NCI-H1417 (cell line): ENCODE results near the gene PRAMEF12.
A peak's percentile ranks its signal among the peaks of the same experiment; 100 is the strongest.
"Not testable (repeated sequence)": the region's sequence is repeated elsewhere in the genome, so short reads cannot be mapped to it uniquely, and the experiment has no call there.

Source experiments
- DNase-seq, 3 experiments: peaks; one replicate each; lab custom pipeline; 2025; lab: John Stamatoyannopoulos, UW

PRAMEF12 gene

DNA sequence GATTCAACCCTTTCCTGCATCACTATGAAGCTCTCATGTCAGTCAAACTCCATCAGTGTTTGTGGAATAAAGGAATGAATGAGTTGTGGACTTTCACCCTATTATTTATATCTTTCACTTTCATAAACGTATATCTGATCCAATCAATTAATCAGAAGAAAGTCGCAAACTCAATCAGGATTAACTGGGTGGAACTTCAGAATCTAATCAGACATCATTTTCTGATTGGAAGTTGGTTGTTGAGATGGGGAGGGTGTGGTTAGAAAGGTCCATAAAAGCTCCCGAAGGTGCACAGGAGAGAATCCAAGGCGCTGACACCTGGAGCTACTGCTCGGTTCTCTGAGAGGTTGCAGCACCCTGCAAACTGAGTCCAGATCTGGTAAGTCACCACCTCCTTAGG is at the start of gene PRAMEF12:
PRAMEF12 (plus strand) TSS at position 301 of the 400 bp plus-strand sequence. CDS start 1,130 bp downstream, outside the sequence.
- DNase-seq = no peak

DNA sequence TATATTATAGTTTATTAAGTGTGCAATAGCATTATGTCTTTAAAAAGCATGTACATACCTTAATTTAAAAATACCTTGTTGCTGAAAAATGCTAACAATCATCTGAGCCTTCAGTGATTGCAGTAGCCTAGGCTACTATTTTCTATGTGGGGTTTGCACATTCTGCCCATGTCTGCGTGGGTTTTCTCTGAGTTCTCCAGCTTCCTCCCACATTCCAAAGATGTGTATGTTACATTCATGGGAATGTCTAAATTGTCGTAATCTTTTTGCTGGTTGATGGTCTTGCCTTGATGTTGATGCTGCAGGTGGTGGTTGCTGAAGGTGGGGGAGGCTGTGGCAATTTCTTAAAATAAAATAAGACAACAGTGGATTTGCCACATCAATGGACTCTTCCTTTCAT is 45.1 kb upstream of the PRAMEF12 start:
- no peak for DNase-seq

- DNase-seq = no peak
These were observed 43.4 kb upstream of the PRAMEF12 start for GRCh38 chr1:12730156-12730555.

DNA sequence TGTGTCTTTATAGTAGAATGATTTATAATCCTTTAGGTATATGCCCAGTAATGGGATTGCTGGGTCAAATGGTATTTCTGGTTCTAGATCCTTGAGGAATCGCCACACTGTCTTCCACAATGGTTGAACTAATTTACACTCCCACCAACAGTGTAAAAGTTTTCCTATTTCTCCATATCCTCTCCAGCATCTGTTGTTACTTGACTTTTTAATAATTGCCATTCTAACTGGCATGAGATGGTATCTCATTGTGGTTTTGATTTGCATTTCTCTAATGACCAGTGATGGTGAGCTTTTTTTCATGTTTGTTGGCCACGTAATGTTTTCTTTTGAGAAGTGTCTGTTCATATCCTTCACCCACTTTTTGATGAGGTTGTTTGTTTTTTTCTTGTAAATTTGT is 42.5 kb upstream of the PRAMEF12 start:
- not testable (repeated sequence) for DNase-seq

DNA sequence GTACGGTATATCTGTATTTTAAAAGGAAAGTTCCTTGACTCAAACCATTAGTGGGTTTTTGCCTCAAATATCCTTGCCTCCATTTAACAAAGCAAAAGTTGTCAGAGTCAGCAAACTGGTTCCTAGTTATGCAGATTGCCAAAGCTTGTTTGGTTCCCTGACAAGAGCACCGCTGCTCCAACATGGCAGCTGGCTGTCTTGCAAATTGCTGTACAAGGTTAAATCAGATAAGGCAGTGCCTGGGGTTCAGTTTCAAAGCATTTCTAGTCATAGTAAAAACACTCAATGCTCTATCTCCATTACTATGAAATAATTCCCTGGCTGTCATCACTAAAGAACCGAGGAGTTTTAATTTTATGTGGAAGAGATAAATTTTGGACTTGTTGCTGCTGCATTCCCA is 38.9 kb upstream of the PRAMEF12 start:
- DNase-seq = no peak

DNA sequence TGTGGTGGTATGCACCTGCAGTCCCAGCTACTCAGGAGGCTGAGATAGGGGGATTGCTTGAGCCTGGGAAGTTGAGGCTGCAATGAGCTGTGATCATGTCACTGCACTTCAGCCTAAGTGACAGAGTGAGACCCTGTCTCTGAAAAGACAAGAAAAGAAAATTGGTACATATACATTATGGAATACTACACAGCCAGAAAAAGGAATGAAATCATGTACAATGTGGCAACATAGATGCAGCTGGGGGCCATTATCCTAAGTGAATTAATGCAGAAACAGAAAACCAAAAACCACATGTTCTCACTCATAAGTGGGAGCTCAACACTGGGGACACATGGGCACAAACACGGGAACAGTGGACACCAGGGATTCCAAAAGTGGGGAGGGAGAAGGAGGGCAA is 34.6 kb upstream of the PRAMEF12 start:
- DNase-seq = no peak

DNA sequence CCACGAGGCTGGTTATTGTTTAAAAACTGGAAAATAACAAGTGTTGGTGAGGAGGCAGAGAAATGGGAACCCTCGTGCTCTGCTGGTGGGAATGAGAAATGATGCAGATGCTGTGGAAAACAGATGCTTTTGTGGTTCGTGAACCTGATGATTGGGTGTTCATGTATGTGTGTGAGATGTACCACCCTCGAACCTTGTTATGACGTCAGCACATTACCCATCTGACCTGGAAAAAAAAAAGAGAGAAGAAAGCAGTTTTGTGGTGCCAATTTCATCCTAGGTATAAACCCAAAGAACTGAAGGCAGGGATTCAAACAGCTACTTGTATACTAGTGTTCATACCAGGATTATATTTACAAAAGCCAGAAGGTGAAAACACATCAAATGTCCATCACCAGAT is 33.9 kb upstream of the PRAMEF12 start:
- DNase-seq = no peak

DNA sequence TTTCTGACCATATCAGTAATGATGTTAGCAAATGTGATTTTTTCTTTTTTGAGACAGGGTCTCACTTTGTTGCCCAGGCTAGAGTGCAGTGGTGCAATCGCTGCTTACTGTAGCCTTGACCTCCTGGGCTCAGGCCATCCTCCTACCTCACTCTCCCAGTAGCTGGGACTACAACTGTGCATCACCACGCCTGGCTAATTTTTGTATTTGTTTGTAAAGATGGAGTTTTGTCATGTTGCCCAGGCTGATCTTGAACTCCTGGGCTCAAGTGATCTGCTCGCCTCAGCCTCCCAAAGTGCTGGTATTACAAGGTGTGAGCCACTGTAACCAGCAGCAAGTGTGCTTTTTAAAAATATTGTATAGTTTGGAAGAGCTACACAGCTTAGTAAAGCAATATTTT is 31.6 kb upstream of the PRAMEF12 start:
- no peak for DNase-seq

DNA sequence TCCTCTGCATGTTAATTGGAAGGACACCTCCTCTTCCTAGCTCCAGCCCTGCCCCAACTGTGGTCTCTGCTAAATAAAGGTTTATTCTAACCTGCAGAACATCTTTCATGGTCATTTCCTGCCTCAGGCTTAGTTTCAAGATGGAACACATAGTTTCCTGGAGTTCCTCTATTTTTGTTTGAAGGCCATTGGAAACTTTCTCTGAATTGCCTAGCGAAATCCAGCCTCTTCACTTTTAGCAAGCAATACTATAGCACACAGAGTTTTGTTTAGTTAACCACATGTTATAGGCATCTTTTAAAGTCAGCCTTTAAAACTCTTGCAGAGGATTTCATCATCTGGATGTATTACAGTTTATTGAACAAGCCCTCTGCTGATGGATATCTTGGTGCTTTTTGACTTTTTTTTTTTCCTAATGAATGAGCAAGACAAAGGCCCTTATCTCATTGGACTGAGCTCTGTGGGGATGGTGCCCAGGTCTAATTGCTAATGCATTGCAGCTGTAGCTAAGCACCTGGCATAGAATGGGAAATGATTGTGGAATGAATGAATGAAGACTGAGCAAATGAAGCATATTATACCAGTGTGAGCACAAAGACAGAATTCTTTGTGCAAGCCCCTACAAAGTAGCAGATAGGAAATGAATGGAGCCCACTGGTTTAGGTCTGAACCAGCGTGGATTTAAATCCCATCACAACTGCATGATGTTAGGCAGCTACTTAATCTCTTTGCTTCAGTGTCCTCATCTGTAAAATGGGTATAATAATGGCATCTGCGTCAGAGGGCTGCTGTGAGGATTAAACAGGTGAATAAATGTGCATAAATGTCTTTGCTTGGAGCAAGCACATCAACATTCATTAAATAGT is 28.2 kb upstream of the PRAMEF12 start:
- no peak for DNase-seq

- DNase-seq = peak in 1 of 3 experiments; percentile 2
These were observed 27.6 kb upstream of the PRAMEF12 start, which contains the start of gene CFAP107 for GRCh38 chr1:12745992-12746323. Gene CFAP107 (plus strand): TSS chr1:12746200. CDS start chr1:12746431, 231 bp downstream.

DNA sequence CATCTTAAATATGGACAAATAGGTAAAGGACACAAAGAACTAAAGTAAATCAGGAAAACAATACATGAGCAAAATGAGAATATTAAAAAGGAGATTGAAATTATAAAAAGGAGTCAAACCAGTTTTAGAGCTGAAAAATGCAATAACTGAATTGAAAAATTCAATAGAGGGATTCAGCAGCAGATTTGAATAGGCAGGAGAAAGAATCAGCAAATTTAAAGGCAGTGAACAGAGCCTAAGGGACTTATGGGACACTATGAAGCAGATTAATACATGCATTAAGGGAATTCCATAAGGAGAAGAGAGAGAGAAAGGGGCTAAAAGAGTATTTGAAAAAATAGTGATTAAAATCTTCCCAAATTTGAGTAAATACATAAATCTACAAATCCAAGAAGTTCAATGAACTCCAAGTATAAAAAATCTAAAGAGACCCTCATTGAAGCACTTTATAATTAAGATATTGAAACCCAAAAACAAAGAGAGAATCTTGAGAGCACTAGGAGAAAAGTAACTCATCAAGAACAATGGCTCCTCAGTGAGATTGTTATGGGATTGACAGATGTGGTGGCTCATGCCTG is 24.7 kb upstream of the PRAMEF12 start:
- DNase-seq = no peak

DNA sequence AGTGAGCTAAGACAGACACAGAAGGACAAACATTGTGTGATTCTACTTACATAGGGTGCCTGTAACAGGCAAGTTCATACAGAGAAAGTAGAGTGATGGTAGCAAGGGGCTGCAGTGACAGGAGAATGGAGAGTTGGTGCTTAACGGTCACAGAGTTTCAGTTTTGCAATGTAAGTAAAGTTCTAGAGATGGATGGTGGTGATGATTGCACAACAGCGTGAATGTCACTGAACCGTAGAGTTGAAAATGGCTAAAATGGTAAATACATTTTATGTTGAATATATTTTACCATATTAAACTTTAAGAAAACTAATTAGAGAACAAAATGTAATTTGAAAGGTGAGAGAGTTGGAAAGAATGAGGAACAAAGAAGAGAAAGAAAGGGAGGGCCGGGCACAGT is 18.8 kb upstream of the PRAMEF12 start:
- DNase-seq = no peak

DNA sequence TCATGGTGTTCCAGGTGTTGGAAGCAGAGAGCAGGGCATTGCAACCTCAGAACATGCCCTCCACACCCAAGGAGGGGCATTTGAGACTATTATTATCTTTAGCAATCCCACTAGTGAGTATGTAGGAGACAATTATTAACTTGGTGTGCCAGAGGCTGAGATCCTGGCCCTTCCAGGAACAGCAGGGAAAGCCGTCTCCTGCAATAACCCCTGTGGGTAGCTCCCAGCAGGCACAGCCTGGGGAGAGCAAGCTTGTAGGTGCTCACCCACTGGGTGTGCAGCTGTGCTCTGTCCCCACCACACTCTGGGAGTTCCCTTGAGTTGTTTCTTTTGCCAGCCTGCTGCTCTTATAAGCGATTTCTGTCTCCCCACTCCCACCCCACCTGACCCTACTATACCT is 17.3 kb upstream of the PRAMEF12 start:
- no peak for DNase-seq

DNA sequence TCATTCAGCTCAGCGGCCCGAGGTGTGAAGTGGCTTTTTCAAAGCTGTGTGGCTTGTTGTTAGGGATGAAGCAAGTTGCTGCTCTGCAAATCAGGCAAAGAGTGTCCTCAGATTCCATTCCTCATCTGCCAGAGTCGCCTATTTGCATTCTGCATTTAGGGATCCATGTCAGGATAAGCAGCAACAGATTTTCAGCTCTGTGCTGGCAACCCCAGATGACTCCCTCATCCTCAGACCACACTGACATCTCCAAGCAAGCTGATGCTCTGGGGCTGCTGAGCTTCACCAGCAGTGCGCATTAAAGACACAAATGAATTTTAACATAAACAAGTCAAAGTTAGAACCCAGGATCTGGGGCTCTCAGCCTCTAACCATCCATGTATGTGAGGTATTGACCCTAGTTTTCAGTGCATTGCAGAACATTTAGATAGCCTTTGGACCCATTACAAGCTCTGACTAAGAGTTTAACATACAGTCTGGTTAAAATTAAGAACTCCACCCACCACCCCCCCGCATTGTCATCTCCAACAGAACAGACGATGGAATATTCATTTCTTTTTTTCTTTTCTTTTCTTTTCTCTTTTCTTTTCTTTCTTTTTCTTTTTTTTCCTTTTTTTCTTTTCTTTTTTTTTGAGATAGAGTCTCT is 16.6 kb upstream of the PRAMEF12 start:
- no peak for DNase-seq

DNA sequence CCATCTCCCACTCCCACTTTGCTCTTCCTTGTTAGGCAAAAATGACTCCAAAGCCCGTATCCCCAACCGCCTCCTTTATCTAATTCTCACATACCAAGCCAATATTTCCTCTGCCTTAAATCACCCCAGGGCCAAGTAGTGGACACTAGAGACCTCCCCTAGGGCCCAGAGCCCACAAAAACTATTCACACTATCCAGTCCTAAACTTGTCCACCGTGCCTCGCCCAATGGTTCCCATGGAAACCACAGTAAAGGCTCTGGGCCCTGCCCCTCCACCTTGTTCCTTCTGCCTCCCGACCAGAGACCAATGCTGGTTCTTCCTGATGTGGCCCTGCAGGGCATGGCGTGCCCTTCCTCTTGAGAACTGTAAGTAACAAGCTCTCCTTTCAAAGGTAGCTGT is 15.7 kb upstream of the PRAMEF12 start:
- no peak for DNase-seq

GRCh38 chr1:12760256-12760795 is 13.2 kb upstream of the PRAMEF12 start:
- no peak for DNase-seq

DNA sequence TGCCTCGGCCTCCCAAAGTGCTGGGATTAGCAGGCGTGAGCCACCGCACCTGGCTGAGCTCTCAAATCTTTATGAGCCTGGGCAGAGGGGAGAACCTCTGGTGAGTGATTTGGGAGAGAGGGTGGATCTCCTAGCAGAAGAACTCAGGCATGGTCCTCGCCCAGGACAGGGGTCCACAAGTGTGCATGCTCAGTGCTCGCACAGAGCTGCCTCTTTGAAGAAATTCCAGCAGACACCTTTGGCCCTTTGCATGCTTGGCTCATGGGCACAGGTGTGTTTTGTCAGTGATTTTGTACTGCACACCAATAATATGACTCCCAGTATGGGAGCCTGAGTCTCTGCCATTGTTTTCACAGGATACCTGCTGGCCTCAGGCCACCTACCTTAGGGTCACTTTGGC is 11.8 kb upstream of the PRAMEF12 start:
- no peak for DNase-seq

DNA sequence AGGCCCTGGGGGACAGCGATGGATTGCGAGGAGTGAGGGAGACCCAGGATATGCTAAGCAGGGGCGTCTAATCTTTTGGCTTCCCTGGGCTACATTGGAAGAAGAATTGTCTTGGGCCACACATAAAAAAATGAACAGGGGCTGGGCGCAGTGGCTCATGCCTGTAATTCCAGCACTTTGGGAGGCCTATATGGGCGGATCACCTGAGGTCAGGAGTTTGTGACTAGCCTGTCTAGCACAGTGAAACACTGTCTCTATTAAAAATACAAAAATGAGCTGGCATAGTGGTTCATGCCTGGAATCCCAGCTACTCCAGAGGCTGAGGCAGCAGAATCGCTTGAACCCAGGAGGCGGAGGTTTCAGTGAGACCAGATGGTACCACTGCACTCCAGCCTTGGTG is 10.8 kb upstream of the PRAMEF12 start:
- DNase-seq = no peak

- DNase-seq = no peak
These were observed 10.1 kb upstream of the PRAMEF12 start for GRCh38 chr1:12763479-12763878.

DNA sequence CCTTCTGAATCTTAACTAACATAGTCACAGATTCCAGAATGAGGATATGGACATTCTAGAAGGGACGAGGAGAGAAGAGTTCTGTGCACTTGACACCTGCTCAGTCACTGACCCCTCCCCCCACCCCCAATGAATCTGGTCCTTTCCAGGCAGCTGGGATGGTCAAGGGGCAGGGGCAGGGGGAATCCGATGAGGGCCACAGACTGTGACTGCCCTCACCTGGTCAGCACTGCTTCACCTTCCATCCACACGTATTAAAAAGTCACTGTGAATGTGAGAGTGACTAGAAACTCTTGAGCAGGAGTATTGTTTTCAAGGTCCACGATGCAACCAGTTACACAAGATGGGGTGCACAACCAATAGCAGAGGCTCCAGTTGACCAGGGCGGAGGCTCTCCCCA is 9.5 kb upstream of the PRAMEF12 start:
- DNase-seq = no peak

DNA sequence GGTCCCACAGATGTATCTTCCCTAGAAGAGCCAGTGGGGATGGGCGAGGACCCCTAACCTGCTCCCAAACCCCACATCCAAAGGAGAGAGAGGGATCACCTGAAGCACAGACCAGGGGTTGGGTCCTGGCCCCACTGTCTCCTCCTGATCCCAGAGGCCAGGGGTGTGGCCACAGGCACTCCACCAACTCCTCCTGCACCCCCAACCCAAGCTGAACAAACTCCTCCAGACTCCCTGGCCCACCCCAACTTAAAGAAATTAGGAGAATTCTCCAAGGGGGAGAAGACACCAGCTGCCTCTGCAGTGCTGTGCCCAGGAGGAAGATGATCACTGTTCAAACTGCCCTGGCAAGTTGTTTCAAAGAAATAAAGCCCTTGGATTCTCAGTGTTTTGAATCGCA is 4.5 kb upstream of the PRAMEF12 start:
- DNase-seq = no peak

- no peak for DNase-seq
These were observed 3.5 kb upstream of the PRAMEF12 start for GRCh38 chr1:12769976-12770505.

DNA sequence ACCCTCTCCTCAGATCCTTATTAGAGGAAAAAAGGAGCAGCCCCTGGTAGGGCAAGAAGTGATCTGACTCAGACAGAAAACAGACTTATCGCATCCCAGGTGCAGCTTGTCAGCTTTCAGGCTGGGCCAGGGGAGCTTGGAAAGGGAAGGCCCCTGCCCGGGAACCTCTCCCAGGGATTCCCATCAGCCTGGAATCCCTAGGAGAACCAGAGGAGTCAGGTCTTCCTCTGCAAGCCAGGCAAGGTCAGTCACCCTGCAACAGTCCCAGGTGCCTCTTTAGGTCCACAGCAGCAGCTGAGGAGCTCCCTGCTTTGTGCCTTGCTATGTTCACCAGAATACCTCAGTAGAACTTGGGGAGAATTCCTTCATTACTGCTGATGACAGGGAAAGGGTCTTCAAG is 2.9 kb upstream of the PRAMEF12 start:
- DNase-seq = no peak
